ENCODE results near the gene CYP27A1.
A peak's percentile ranks its signal among the peaks of the same experiment; 100 is the strongest.
"Not testable (repeated sequence)": the region's sequence is repeated elsewhere in the genome, so short reads cannot be mapped to it uniquely, and the experiment has no call there.

Gene CYP27A1

GRCh38 chr2:218831378-218831990 lies 49.5 kb downstream of the CYP27A1 start, which contains the start of gene PRKAG3:
PRKAG3 (minus strand) TSS chr2:218831803.
- DNase-seq (ENCODE audit: low read depth in 2 of 2): no peak

DNA sequence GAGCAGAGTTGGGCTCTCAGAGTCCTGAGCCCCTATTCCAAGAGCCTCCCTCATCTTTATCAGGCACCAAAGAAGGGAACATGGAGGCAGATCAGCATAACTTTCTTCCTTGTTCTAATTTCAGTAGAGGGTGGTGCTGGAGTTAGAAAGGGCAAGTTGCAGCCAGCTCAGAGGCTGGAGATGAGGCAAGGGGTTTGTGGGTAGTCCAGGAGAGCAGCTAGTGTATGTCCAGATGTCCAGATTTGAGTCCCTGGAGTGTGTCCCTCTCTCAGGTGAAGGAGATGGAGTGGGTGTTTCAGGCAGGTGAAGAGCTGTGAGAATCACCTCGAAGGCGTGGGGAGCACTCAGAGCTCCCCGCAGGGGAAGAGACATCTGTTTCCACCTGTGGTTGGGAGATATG lies 50.1 kb downstream of the CYP27A1 start:
- DNase-seq (ENCODE audit: low read depth in 2 of 2): no peak

DNA sequence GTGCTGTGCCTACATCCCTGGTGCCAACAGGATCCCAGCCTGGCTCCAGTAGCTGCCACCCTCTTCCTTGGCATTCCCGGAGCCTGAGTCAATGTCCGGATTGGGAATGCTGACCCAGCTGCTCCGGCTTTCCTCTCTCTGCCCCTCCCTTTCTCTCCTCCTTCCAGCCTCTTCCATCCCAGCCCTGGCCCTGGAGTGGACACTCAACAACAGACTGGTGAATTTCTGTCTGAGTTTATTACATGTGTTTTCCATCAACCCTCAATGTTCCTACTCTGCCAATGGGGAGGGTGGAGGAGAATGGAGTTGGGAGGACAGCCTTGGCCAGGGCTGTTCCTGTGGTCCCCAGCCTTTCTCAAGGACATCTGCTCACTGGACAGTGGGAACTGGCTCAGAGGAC lies 50.6 kb downstream of the CYP27A1 start:
- DNase-seq (ENCODE audit: low read depth in 2 of 2): no peak

- DNase-seq (ENCODE audit: low read depth in 2 of 2): no peak
These were observed 51.2 kb downstream of the CYP27A1 start for GRCh38 chr2:218833023-218833609.

DNA sequence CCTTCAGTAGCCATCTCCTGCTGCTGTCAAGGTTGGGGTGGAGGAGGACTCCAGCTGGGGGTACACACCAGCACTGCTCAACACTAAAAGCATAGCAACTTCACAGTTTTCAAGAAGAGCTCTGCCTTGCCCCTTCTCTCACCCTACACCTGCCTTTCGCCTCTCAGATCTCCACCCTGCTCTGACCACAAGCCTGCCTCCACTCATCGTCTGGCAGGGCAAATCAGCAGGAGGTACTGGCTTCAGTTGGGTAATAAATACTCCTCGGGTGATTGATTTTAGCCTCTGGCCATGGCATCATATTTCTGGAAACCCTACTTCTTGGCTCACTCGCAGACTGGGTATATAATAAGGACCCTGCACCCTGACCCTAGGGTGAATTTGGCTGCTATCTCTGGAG lies 52.7 kb downstream of the CYP27A1 start:
- no peak for DNase-seq (ENCODE audit: low read depth in 2 of 2)

- no peak for DNase-seq (ENCODE audit: low read depth in 2 of 2)
These were observed 55.5 kb downstream of the CYP27A1 start for GRCh38 chr2:218837495-218837894.

DNA sequence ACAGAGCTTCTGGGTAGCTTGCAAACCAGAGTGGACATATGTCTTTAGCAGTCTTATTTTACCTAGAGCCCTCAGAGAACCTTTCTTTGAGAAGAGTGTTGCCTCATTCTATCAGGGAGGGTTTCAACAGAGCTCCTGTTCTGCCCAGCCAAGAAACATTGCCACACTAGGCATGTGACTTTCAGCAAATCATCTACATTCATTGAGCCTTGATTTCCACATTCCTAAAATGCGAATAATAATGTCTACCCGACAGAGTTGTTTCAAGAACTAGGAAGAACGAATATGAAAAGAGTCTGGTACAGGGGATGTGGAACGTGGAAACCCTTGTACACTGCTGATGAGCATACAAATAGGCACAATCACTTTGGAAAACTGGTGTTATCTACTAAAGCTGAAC lies 57.5 kb downstream of the CYP27A1 start:
- no peak for DNase-seq (ENCODE audit: low read depth in 2 of 2)

DNA sequence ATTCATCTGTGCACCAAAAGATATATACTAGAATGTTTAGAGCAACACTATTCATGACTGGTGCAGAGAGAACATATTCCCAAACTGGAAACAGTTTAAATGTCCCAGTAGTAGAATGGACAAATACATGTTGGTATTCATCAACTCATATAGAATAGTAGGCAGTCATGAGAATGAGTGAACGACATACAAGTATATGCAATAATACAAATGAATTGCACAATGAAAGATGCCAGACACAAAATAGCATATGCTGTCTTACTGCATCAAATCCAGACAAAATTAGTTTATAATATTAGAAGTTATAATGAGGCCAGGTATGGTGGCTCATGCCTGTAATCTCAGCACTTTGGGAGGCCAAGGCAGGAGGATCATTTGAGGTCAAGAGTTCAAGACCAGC lies 57.9 kb downstream of the CYP27A1 start:
- DNase-seq (ENCODE audit: low read depth in 2 of 2): no peak

- DNase-seq (ENCODE audit: low read depth in 2 of 2): not testable (repeated sequence)
These were observed 62.4 kb downstream of the CYP27A1 start for GRCh38 chr2:218844334-218844733.

DNA sequence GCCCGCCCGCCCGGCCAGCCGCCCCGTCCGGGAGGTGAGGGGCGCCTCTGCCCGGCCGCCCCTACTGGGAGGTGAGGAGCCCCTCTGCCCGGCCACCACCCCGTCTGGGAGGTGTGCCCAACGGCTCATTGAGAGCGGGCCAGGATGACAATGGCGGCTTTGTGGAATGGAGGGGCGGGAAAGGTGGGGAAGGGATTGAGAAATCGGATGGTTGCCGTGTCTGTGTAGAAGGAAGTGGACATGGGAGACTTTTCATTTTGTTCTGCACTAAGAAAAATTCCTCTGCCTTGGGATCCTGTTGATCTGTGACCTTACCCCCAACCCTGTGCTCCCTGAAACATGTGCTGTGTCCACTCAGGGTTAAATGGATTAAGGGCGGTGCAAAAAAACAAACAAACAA lies 65.0 kb downstream of the CYP27A1 start:
- not testable (repeated sequence) for DNase-seq (ENCODE audit: low read depth in 2 of 2)

GRCh38 chr2:218849721-218850120 lies 67.8 kb downstream of the CYP27A1 start:
- DNase-seq (ENCODE audit: low read depth in 2 of 2): no peak

GRCh38 chr2:218850796-218851195 lies 68.8 kb downstream of the CYP27A1 start:
- no peak for DNase-seq (ENCODE audit: low read depth in 2 of 2)

DNA sequence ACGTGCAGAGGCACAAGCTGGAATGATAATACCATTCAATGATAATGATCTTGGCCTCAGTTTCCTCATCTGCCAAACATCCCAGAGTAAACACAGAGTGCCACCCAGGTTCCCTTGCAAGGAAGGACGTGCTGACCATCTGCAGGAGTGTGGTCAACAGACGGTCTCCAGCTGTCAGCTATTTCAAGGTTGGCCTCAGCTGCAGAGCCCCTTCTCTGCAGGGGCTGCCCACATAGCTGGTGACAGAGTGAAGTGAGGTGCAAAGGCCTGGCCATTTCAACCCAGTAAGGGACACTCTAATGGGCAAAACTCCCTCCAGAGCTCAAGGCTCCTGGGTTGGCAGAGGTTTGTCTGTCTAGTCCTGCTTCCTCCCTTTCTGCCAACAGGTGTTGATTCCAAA lies 69.3 kb downstream of the CYP27A1 start:
- no peak for DNase-seq (ENCODE audit: low read depth in 2 of 2)

DNA sequence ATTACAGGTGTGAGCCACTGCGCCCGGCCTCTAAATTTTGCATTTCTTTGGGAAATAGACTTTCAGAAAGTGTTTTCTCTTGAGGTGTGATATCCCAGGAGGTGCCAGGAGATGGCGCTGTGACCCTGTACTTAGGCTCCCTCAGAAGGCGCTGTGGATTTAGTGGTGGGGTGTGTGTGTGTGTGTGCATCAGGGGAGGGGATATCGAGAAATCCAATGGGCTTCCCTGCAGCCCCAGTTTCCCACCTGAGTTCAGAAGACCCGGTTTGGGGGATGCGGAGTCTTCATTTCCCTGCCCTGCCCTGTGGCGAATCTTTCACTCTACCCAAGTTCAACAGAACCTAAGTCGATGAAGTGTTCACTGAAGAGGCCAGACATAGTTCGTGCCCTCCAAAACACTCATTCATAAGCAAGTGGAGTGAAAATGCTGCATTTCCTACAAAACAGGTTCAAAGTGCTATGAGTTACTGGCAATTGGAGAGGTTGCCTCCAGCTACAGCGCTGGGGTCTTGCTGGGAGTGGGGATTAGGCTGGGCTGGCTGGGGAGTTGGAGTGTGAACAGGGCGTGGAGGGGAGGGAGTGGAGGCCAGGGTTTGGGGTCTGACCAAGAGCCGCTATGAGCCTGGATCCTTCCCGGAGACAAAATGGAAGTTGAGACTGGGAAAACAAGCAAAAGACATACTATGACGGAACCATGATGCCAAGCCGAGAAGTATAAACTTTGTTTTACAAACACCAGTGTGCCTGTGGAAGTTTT lies 71.1 kb downstream of the CYP27A1 start:
- peak in 1 of 2 donors; percentile 51 for DNase-seq (ENCODE audit: low read depth in 2 of 2)

DNA sequence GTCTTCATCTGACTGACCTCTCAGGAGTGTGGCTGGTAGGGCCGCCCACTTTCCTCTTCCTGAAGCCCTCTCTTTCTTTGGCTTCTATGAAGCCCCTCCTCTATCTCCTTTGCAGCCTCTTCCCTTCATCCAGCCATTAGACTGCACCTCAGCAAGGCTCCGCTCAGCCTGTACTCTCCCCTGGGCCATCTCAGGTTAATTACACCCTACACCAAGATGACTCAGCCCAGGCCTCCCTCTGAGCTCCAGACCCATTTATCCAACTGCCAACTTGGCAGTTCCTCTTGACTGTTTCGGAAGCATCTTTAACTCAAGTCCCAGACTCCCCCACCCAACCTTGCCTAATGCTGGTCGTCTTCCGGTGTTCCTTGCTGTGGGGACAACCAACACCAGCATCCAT lies 71.8 kb downstream of the CYP27A1 start:
- no peak for DNase-seq (ENCODE audit: low read depth in 2 of 2)

DNA sequence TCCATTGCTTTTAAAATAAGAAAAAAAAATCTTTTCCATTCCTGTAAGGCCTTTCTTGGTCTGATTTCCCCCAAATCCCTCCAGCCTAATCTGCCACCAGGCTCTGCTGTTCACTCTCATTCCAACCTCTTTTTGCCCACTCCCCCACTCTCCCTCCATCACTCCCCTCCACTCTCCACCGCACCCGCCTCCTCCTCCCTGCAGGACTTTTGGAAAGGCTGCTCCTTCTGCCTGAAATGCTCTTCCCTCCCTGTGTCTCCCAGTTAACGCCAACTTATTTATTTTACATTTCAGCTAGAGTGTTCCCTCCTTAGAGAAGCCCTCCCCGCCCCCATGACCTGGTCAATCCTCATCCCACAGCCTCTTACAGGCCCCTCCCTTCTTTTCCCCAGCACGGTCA lies 72.9 kb downstream of the CYP27A1 start:
- DNase-seq (ENCODE audit: low read depth in 2 of 2): no peak

- DNase-seq (ENCODE audit: low read depth in 2 of 2): no peak
These were observed 73.6 kb downstream of the CYP27A1 start for GRCh38 chr2:218855305-218856166.

- DNase-seq (ENCODE audit: low read depth in 2 of 2): no peak
These were observed 74.4 kb downstream of the CYP27A1 start for GRCh38 chr2:218856167-218856895.

DNA sequence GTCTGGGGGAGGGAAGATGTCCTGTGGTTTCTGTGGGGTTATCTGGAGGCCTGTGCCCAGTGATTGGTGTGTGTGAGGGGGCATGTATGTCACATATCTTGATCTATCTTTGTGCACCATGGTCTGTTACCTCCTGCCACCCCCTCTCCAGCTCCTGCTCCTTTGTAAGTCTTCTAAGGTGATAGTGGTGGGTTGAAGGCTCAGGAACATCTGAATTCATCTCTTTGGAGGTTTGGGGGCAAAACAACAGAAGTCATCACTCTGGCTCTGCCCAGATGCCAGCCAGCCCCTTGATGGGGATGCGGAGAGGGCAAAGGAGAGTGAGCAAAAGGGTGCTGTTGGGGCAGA lies 74.9 kb downstream of the CYP27A1 start:
- no peak for DNase-seq (ENCODE audit: low read depth in 2 of 2)

DNA sequence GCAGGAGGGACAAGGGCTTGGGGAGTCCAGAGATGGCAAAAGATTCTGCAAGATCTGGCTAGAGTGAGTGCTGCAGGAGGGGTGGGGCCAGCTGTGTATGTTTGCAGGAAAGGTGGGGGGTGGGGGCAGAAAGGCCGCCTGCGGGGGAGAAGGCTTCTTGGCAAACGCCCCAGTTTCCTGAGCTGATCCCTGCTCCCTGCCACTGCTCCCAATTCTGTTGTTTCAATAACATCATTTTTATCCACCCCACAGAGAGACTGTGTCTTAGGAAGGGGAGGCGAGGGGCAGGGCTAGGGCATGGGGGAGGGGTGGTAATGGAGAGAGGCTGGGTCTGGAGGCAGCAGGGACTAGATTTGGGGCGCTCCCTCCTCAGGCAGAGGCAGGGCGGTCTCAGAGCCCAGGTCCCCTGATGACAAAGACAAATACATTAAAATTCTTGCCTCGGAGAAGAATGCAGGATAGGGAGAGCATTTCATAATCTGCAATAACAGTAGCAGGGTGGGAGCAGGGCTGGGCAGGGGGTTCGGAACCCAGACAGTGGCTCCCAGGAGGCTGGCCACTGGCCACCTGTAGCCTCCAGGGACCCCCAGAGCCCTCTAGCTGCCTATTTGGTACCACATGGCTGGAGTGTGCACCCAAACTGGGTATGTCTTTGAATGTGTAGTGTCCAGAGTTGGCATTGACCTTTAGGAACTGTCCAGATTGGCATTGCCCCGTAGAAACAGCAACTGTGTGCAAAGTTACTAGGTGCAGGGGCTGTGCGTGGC lies 75.6 kb downstream of the CYP27A1 start:
- DNase-seq (ENCODE audit: low read depth in 2 of 2): no peak

DNA sequence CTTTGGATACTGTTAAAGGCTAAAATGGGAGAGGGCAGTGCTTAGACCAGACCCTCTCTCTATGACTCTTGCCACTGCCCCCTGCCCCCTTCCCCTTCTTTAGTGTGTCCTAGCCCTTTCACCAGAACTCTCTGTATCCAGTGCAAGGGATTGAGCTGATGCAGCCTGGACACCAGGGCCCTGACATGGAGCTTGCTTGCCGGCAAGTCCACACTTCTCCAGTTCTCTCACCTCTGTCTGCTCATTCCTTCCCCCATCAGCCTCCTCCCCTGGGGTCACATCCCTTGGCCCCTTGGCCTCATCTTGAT lies 76.1 kb downstream of the CYP27A1 start:
- DNase-seq (ENCODE audit: low read depth in 2 of 2): no peak
